Mammary epithelial cell (primary cell): ENCODE results near the gene NLRP2B.

ENCODE experiments used
- CTCF ChIP-seq, 2 donors: IDR thresholded peaks in 1 of 2; conservative IDR thresholded peaks in 1 of 2; 2 replicates each; pipeline ENCODE4 v1.5.1; 2011 to 2012; ENCODE audit warnings: inconsistent platforms in 2 of 2, low read length in 2 of 2, mild to moderate bottlenecking in 2 of 2, control low read depth in 1 of 2, low read depth in 1 of 2; ENCODE audit not compliant: insufficient read depth in 1 of 2; ENCODE audit errors: extremely low read depth in 1 of 2
- EZH2 ChIP-seq: IDR thresholded peaks from 2 replicates; pipeline ENCODE4 v1.6.1; 2012; ENCODE audit warnings: low read length, inconsistent platforms, borderline replicate concordance

- TF ChIP-seq CTCF (conservative IDR thresholded peaks at IDR 0.05 in 1 of 2, IDR thresholded peaks at IDR 0.05 in 1 of 2; ENCODE audit: extremely low read depth in 1 of 2, insufficient read depth in 1 of 2, low read depth in 1 of 2, low read length in 2 of 2) (no peak), EZH2 (no peak)
Observed at GRCh38 chrX:57680160-57680559, at the start of gene NLRP2B.
